Lower leg skin (tissue), 3 donors: ENCODE results near the gene OGFR.

Source experiments
- CTCF ChIP-seq, 3 donors: fragments of 450-650 bp; IDR thresholded peaks; one replicate each; pipeline ENCODE4 v1.5.1; 2016; ENCODE audit warnings: antibody characterized with exemption in 3 of 3, mild to moderate bottlenecking in 3 of 3, moderate library complexity in 2 of 3
- POLR2A ChIP-seq, 2 donors: fragments of 450-650 bp; IDR thresholded peaks; one replicate each; pipeline ENCODE4 v1.6.1; 2016 to 2017; ENCODE audit warnings: antibody characterized with exemption in 2 of 2, mild to moderate bottlenecking in 1 of 2, moderate library complexity in 1 of 2

- TF ChIP-seq CTCF (IDR thresholded peaks at IDR 0.05) (no peak), POLR2A (IDR thresholded peaks at IDR 0.05) (no peak)
Measured at GRCh38 chr20:62772990-62773844, 31.4 kb upstream of the OGFR start.
